OCI-LY3 (cell line): Measurements from ENCODE around the gene THEMIS2.

Experiments
- CTCF ChIP-seq: fragments of 200-600, 300-600 bp; sonication (generic); IDR thresholded peaks from 2 replicates; pipeline ENCODE4 v1.5.1; 2014; ENCODE audit warnings: antibody characterized with exemption, low read length, low read depth
- EZH2phosphoT487 ChIP-seq: fragments of 200-600 bp; shearing (Covaris generic); IDR thresholded peaks from 2 replicates; pipeline ENCODE4 v1.6.1; 2018; ENCODE audit warnings: antibody characterized with exemption, mixed run types, low read depth

GRCh38 chr1:27915082-27915575 is 42.8 kb downstream of the THEMIS2 start:
- no peak for TF ChIP-seq CTCF
- TF ChIP-seq EZH2phosphoT487 = no peak
